HG02623 (cell line): Measurements from ENCODE around the gene PLA2G3.

Experiments used
- ATAC-seq: cut with Tn5 transposase; IDR thresholded peaks from one replicate; pipeline ENCODE4 v1.9.1; 2021; ENCODE audit warnings: moderate library complexity; ENCODE audit not compliant: unreplicated experiment

Gene PLA2G3

DNA sequence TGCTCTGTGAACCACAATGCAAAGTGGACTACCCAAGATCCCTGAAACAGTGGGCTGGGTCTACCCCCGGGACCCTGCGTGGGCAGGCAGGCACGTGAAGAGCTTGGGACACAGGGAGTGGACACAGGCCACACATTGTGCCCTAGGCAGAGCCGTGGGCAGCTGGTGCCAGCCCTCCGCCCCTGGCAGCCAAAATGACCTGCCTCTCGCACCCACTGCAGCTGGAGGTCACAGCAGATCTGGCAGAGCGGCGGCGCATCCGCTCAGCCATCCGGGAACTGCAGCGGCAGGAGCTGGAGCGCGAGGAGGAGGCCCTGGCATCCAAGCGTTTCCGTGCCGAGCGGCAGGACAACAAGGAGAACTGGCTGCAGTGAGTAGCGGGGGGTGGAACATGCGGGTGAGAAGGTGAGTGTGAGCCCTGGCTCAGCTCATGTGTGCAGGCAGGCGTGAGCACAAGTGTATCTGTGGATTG, 52.5 kb downstream of the PLA2G3 start:
- ATAC-seq = no peak

DNA sequence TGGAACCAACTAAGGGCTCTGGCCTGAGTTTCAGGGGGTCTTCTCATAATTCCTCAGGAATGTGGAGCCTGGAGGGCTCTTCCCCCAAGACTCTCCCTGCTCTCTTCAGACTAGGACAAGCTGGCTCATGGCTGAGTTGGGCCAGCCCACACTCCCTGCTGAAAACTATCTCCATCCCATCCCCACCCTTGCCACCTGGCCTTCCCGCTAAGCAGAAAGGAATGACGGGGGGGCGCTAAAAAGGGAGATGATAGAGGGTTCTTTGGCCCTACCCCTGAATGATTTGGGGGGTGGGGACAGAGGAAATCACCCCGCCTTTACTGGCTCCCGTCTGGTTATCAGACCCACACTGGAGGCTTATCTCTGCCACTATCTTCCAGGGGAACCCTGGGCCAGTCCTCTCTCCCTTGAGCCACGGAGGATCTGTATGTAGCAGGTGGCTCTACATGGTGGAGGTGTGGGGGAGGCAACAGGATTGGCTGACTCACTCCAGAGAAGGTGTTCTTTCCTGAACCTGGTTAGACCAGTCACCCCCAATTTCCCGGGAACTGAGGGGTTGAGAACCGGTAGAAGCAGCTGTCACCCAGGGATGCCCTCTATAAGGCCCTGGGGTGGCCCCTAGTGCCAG, 53.5 kb downstream of the PLA2G3 start:
- ATAC-seq = no peak

DNA sequence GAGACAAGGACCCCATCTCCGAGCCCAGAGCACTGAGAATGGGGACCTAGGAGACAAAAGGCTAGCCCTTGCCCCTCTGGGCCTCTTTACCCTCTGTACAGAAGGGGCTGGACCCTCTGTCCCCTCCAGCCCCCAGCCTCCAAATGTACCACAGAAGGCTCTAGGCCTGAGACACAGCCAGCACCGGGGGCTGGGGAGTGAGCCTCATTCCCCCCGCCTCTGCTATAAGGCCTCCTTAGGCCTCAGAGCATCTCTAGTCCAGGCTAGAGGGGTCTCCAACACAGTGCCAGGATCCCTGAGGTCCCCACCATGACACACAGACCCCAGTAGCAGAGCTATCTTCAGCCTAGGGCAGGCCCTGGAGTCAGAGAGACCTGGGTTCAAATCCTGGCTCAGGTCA, 54.4 kb downstream of the PLA2G3 start:
- ATAC-seq = no peak

DNA sequence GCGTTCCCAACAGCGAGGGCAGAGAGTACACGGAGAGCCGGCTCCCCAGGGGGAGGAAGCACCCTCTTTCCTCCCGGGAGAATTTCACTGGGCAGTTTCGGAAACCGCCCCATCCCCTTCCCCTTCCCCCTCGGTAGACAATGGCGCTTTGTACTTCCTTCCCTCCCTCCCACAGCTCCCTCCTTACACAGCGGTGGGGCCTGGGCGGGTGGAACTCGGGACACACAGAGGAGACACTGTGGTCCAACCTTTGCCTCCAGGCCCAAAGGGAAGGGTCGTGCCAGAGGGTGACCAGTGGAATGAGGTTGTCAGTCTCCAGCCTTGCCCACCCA, 54.8 kb downstream of the PLA2G3 start:
- no peak for ATAC-seq

DNA sequence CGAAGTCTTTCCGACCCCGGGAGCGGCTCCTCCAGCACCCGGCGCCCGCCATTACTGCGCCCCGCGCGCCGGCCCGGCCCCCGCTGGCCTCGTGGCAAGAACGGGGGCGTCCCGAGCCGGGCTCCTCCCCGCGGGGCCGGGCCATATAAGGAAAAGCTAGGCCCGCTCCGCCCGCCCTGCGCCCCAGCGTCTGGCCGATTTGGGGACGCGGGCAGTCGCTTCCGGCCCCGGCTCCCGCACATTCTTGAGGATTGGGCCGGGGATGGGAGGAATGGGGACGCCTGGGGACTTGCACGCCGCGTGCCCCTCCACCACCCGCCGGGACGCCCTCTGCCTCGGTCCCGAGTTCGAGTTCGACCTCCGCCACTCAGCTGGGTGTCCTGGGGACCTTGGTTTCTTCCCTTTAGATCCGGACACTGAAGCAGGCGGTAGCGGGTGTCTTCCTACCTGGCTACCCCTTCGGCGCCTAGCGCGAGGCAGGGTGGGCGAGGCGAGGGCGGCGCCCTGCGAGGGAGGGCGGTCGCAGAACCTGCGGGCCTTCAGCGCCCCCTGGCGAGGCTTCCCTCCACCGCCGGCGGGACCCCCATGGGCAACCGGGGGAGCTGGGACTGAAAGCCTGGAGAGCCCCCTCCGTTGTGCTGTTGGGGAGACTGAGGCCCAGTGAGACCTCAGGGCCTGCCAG, 55.4 kb downstream of the PLA2G3 start:
- peak; percentile 52 for ATAC-seq
